Neural cell (in vitro differentiated cells): Measurements from ENCODE around the gene MAGIX. TPM values are rescaled to one million over a fixed set of nuclear protein-coding genes. Genes with fewer than 3 reads are reported as not detected.

Source experiments
- H2AFZ ChIP-seq: fragments of 200-600, 300-800 bp; sonication (generic), shearing (Covaris generic); 2 replicates; pipeline ENCODE4 v1.6.0; 2014; ENCODE audit warnings: low read depth, mild to moderate bottlenecking, antibody characterized with exemption, low read length, moderate library complexity
- H3F3A ChIP-seq: fragments of 200-600 bp; shearing (Covaris generic); 2 replicates; pipeline ENCODE4 v1.6.1; 2016; ENCODE audit warnings: mild to moderate bottlenecking, moderate library complexity, mixed read lengths, antibody characterized with exemption, low read length; ENCODE audit not compliant: insufficient read depth, poor library complexity, severe bottlenecking
- H3K27ac ChIP-seq: fragments of 200-600, 300-800 bp; sonication (generic), shearing (Covaris generic); 2 replicates; pipeline ENCODE4 v1.5.1; 2014; ENCODE audit warnings: mild to moderate bottlenecking, low read length, moderate library complexity
- H3K27me3 ChIP-seq: fragments of 300-800, 200-600 bp; sonication (generic), shearing (Covaris generic); 2 replicates; pipeline ENCODE4 v1.6.0; 2014; ENCODE audit warnings: mild to moderate bottlenecking, low read depth, low read length, moderate library complexity; ENCODE audit not compliant: insufficient read depth
- H3K36me3 ChIP-seq: fragments of 300-800, 200-600 bp; sonication (generic), shearing (Covaris generic); 2 replicates; pipeline ENCODE4 v1.5.1; 2014; ENCODE audit warnings: mild to moderate bottlenecking, antibody characterized with exemption, low read length, moderate library complexity; ENCODE audit not compliant: insufficient read depth
- H3K4me2 ChIP-seq: fragments of 300-800, 200-600 bp; sonication (generic), shearing (Covaris generic); 2 replicates; pipeline ENCODE4 v1.6.0; 2014; ENCODE audit warnings: mild to moderate bottlenecking, low read length
- H3K4me3 ChIP-seq: fragments of 300-800, 200-600 bp; sonication (generic), shearing (Covaris generic); 2 replicates; pipeline ENCODE4 v1.5.1; 2014; ENCODE audit warnings: mild to moderate bottlenecking, low read length, moderate library complexity
- H3K79me2 ChIP-seq: fragments of 200-600 bp; shearing (Covaris generic); replicated peaks from 2 replicates; pipeline ENCODE4 v1.6.0; 2014; ENCODE audit warnings: mild to moderate bottlenecking, low read length, moderate library complexity; ENCODE audit not compliant: insufficient read depth
- H3K9ac ChIP-seq: fragments of 300-800, 200-600 bp; sonication (generic), shearing (Covaris generic); 2 replicates; pipeline ENCODE4 v1.6.1; 2016; ENCODE audit warnings: mild to moderate bottlenecking, low read length, mixed read lengths
- H3K9me2 ChIP-seq: fragments of 200-600 bp; shearing (Covaris generic); 2 replicates; pipeline ENCODE4 v1.6.1; 2016; ENCODE audit warnings: mild to moderate bottlenecking, low read length, mixed read lengths; ENCODE audit not compliant: insufficient read depth
- H3K9me3 ChIP-seq: fragments of 200-600, 300-800 bp; sonication (generic), shearing (Covaris generic); 2 replicates; pipeline ENCODE4 v1.6.1; 2016; ENCODE audit warnings: mild to moderate bottlenecking, mixed run types, low read length, moderate library complexity, mixed read lengths
- H4K20me1 ChIP-seq: fragments of 200-600 bp; shearing (Covaris generic); 2 replicates; pipeline ENCODE4 v1.6.1; 2016; ENCODE audit warnings: mild to moderate bottlenecking, mixed run types; ENCODE audit not compliant: insufficient read depth
- CTCF ChIP-seq: fragments of 450-650 bp; IDR thresholded peaks from 2 replicates; pipeline ENCODE4 v1.5.1; 2014; ENCODE audit warnings: antibody characterized with exemption, mild to moderate bottlenecking, moderate library complexity; ENCODE audit not compliant: poor library complexity, severe bottlenecking
- EP300 ChIP-seq: fragments of 450-650 bp; conservative IDR thresholded peaks from 2 replicates; pipeline ENCODE4 v1.6.1; 2014; ENCODE audit warnings: antibody characterized with exemption, mild to moderate bottlenecking, moderate library complexity; ENCODE audit not compliant: poor library complexity, severe bottlenecking
- EZH2 ChIP-seq: fragments of 200-600, 300-800 bp; shearing (Covaris generic), sonication (generic); IDR thresholded peaks from 2 replicates; pipeline ENCODE4 v1.6.1; 2014; ENCODE audit warnings: antibody characterized with exemption, low read length, borderline replicate concordance, mild to moderate bottlenecking; ENCODE audit not compliant: insufficient read depth, poor library complexity, severe bottlenecking
- MXI1 ChIP-seq: fragments of 450-650 bp; conservative IDR thresholded peaks from 2 replicates; pipeline ENCODE4 v1.6.1; 2014; ENCODE audit warnings: antibody characterized with exemption, mild to moderate bottlenecking; ENCODE audit not compliant: poor library complexity, severe bottlenecking
- POLR2AphosphoS5 ChIP-seq: IDR thresholded peaks from 2 replicates; pipeline ENCODE4 v1.6.1; 2012
- RAD21 ChIP-seq: fragments of 450-650 bp; conservative IDR thresholded peaks from 2 replicates; pipeline ENCODE4 v1.6.1; 2014; ENCODE audit warnings: antibody characterized with exemption, mild to moderate bottlenecking, moderate library complexity
- REST ChIP-seq: IDR thresholded peaks from 2 replicates; pipeline ENCODE4 v1.6.1; 2012; ENCODE audit warnings: borderline replicate concordance
- SMC3 ChIP-seq: fragments of 450-650 bp; conservative IDR thresholded peaks from 2 replicates; pipeline ENCODE4 v1.6.1; 2014; ENCODE audit warnings: antibody characterized with exemption, mild to moderate bottlenecking, moderate library complexity; ENCODE audit not compliant: poor library complexity
- TAF1 ChIP-seq: IDR thresholded peaks from 2 replicates; pipeline ENCODE4 v1.6.1; 2012; ENCODE audit warnings: low read depth
- polyA minus RNA-seq: library from RNA; depleted of rRNA, polyadenylated mRNA; stranded (reverse); fragments of >200 nt; gene quantifications from 2 replicates; pipeline ENCODE4 v1.2.3, GENCODE V29; 2014
- polyA plus RNA-seq: library from polyadenylated mRNA; depleted of rRNA; stranded (reverse); fragments of >200 nt; gene quantifications from 2 replicates; pipeline ENCODE4 v1.2.3, GENCODE V29; 2014

Gene MAGIX
- polyA plus RNA-seq: 4.2 and 12.2 TPM in 2 replicates
- 0.97 and 2.2 TPM in 2 replicates for polyA minus RNA-seq

GRCh38 chrX:49162620-49163019, at the start of gene MAGIX:
MAGIX (plus strand) TSS chrX:49162758; CDS start chrX:49162890, 132 bp downstream.
- Histone ChIP-seq H3K4me3 (peak within 1 kb of the TSS; percentile 58), H3K9me2 (no peaks in the 10 kb centered on the region), H3F3A (no peaks in the 10 kb centered on the region), H3K27me3 (no peaks in the 10 kb centered on the region), H3K27ac (no peak within 1 kb of the TSS), H3K9me3 (no peaks in the 10 kb centered on the region), H3K36me3 (no peaks in the 10 kb centered on the region), H4K20me1 (no peaks in the 10 kb centered on the region), H3K4me2 (no peak within 1 kb of the TSS), H3K79me2 (no peaks in the 10 kb centered on the region), H3K9ac (no peak within 1 kb of the TSS), H2AFZ (no peak within 1 kb of the TSS)
- TF ChIP-seq EP300 (no peak), RAD21 (no peak), SMC3 (no peak), MXI1 (no peak), EZH2 (no peak), POLR2AphosphoS5 (no peak), CTCF (no peak), REST (no peak), TAF1 (no peak)

- Histone ChIP-seq H4K20me1 (no peaks in the 10 kb centered on the region), H3K4me3 (no peak overlapping the region), H3K9me3 (no peaks in the 10 kb centered on the region), H3K9me2 (no peaks in the 10 kb centered on the region), H3K79me2 (no peaks in the 10 kb centered on the region), H3F3A (no peaks in the 10 kb centered on the region), H3K27ac (no peak overlapping the region), H3K9ac (no peak overlapping the region), H3K4me2 (no peak overlapping the region), H3K27me3 (no peaks in the 10 kb centered on the region), H2AFZ (no peak overlapping the region), H3K36me3 (no peaks in the 10 kb centered on the region)
- TF ChIP-seq MXI1 (no peak), CTCF (no peak), REST (no peak), POLR2AphosphoS5 (no peak), TAF1 (no peak), RAD21 (no peak), SMC3 (no peak)
Measured at GRCh38 chrX:49116076-49116475, 46.5 kb upstream of the MAGIX start.
